ENCODE results near the gene POU2AF3. TPM values are rescaled to one million over a fixed set of nuclear protein-coding genes. Genes with fewer than 3 reads are reported as not detected.

Gene POU2AF3
- total RNA-seq, 2 experiments from 2014 or later = not detected

DNA sequence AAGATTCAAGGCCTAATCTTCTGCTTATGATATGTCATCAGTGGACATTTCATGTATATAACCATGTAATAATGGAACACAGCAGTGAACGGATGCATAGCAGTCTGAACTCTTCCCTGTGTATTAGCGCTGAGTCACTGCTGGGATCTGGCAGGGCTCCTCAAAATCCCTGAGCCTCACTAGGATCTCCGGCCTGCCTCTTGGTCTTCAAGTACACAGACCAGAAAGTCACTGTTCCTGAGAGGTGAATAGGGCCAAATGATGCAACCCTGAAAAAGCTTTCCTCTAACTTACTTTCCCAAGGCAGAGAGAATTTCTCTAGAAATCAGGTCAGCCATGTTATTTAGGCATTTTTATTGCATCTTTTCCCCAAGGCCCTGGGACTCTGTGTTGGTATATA is 45.7 kb downstream of the POU2AF3 start:
- no peak overlapping the region for H3K27ac Mint-ChIP-seq
- intact Hi-C loops (cut with DNase I, micrococcal nuclease) = no loop called here
- TF ChIP-seq CTCF (IDR thresholded peaks at IDR 0.05) = no peak
- Histone ChIP-seq H3K36me3 (ENCODE audit: insufficient read depth, low read length) (no peaks in the 10 kb centered on the region), H3K4me1 (ENCODE audit: insufficient read depth, low read length) (no peaks in the 10 kb centered on the region), H3K27ac (ENCODE audit: low read depth in 1 of 2, low read length in 2 of 2) (no peak overlapping the region), H3K27me3 (ENCODE audit: control insufficient read depth in 1 of 2, insufficient read depth in 2 of 2, low read length in 2 of 2) (no peaks in the 10 kb centered on the region), H3K9me3 (ENCODE audit: control insufficient read depth in 1 of 2, insufficient read depth in 1 of 2, low read length in 2 of 2) (no peaks in the 10 kb centered on the region), H3K4me3 (ENCODE audit: low read length) (no peak overlapping the region)
- ChIA-PET POLR2A (no interaction called here), CTCF (no interaction called here)
- no peak for DNase-seq
- no peaks in the 10 kb centered on the region for H3K27me3 Mint-ChIP-seq
- no peak overlapping the region for H3K4me3 Mint-ChIP-seq
- H3K9me3 Mint-ChIP-seq = peaks cover 6% of the 10 kb centered on the region
- H3K36me3 Mint-ChIP-seq (ENCODE audit: low read depth) = no peaks in the 10 kb centered on the region
- H3K4me1 Mint-ChIP-seq (ENCODE audit: low read depth) = no peaks in the 10 kb centered on the region
- ATAC-seq (ENCODE audit: poor library complexity) = no peak

- POLR2A ChIA-PET = no interaction called here
- DNase-seq (no peak), ATAC-seq (ENCODE audit: poor library complexity) (no peak)
- Mint-ChIP-seq H3K9me3 (no peaks in the 10 kb centered on the region), H3K27ac (no peak overlapping the region), H3K36me3 (ENCODE audit: low read depth) (no peaks in the 10 kb centered on the region), H3K27me3 (no peaks in the 10 kb centered on the region), H3K4me3 (no peak overlapping the region), H3K4me1 (ENCODE audit: low read depth) (no peaks in the 10 kb centered on the region)
- H3K27me3 ChIP-seq (ENCODE audit: control insufficient read depth in 1 of 2, insufficient read depth in 2 of 2, low read length in 2 of 2) = no peaks in the 10 kb centered on the region
- H3K27ac ChIP-seq (ENCODE audit: low read depth in 1 of 2, low read length in 2 of 2) = no peak overlapping the region
- intact Hi-C loops (cut with DNase I, micrococcal nuclease) = loop anchor here in 1 of 2 experiments (5.0 kb wide), 1 partner anchor 40 kb away; no protein-coding TSS in a partner anchor
- no peak for TF ChIP-seq CTCF (IDR thresholded peaks at IDR 0.05)
- no peak overlapping the region for H3K4me3 ChIP-seq (ENCODE audit: low read length)
- no peaks in the 10 kb centered on the region for H3K9me3 ChIP-seq (ENCODE audit: control insufficient read depth in 1 of 2, insufficient read depth in 1 of 2, low read length in 2 of 2)
- CTCF ChIA-PET = no interaction called here
- no peaks in the 10 kb centered on the region for H3K4me1 ChIP-seq (ENCODE audit: insufficient read depth, low read length)
- no peaks in the 10 kb centered on the region for H3K36me3 ChIP-seq (ENCODE audit: insufficient read depth, low read length)
Measured at GRCh38 chr11:111347002-111347722, 48.8 kb downstream of the POU2AF3 start.

DNA sequence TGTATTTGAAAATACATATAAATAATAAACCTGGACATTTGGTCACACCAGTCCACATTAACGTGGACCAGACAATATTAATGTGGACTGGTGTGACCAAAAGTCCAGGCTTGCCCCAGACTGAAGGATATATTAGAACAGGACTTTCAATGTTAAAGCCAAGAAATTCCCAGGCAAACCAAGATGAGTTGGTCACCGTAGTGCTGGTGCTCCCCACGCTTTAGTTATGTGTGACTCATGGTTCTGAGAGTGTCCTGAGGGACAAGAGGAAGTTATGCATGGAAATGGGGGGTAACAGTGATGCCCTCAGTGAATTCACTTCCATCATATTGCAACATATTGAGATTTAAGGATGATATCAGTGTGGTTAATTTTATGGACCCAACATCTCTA is 49.4 kb downstream of the POU2AF3 start:
- H3K27ac ChIP-seq (ENCODE audit: low read depth in 1 of 2, low read length in 2 of 2) = no peak overlapping the region
- intact Hi-C loops (cut with DNase I, micrococcal nuclease) = loop anchor here in 1 of 2 experiments (5.0 kb wide), 1 partner anchor 40 kb away; no protein-coding TSS in a partner anchor
- Mint-ChIP-seq H3K27me3 (no peaks in the 10 kb centered on the region), H3K36me3 (ENCODE audit: low read depth) (no peaks in the 10 kb centered on the region), H3K9me3 (no peaks in the 10 kb centered on the region), H3K4me1 (ENCODE audit: low read depth) (no peaks in the 10 kb centered on the region), H3K4me3 (no peak overlapping the region), H3K27ac (no peak overlapping the region)
- no peaks in the 10 kb centered on the region for H3K27me3 ChIP-seq (ENCODE audit: control insufficient read depth in 1 of 2, insufficient read depth in 2 of 2, low read length in 2 of 2)
- H3K9me3 ChIP-seq (ENCODE audit: control insufficient read depth in 1 of 2, insufficient read depth in 1 of 2, low read length in 2 of 2) = no peaks in the 10 kb centered on the region
- H3K4me1 ChIP-seq (ENCODE audit: insufficient read depth, low read length) = no peaks in the 10 kb centered on the region
- TF ChIP-seq CTCF (IDR thresholded peaks at IDR 0.05) = no peak
- POLR2A ChIA-PET = no interaction called here
- DNase-seq (no peak), ATAC-seq (ENCODE audit: poor library complexity) (no peak)
- no peak overlapping the region for H3K4me3 ChIP-seq (ENCODE audit: low read length)
- no peaks in the 10 kb centered on the region for H3K36me3 ChIP-seq (ENCODE audit: insufficient read depth, low read length)
- CTCF ChIA-PET = no interaction called here

Data from CD4-positive, alpha-beta T cell (primary cell).